ENCODE results near the gene KLHDC7B.
"Not testable (repeated sequence)": the region's sequence is repeated elsewhere in the genome, so short reads cannot be mapped to it uniquely, and the experiment has no call there.

Gene KLHDC7B

DNA sequence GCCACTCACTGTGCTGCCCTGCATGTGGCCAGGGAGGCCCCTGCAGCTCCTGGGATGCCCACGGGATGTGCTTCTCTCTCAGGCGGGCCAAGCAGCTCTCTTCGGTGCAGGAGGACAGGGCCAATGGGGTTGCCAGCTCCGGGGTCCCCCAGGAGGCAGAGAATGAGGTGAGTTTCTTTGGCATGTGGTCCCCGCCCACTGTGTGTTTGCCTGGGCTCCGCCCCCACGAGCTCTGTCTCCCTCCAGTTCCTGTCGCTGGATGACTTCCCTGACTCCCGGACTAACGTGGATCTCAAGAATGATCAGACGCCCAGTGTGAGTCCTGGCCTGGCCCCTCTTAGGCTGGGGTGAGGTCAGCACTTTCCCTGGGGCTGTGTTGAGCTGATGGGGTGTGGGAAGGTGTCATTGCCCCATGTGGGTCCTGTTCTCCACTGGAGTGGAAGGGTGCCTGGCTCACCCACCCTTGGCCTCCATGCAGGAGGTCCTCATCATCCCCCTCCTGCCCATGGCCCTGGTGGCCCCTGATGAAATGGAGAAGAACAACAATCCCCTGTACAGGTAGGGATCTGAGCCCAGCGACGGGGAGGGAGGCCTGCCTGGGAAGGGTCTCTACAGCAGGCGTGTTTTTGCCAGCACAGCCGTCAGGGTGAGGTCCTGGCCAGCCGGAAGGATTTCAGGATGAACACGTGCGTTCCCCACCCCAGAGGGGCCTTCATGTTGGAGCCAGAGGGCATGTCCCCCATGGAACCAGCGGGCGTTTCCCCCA is 28.0 kb upstream of the KLHDC7B start:
- no peak for FAIRE-seq

DNA sequence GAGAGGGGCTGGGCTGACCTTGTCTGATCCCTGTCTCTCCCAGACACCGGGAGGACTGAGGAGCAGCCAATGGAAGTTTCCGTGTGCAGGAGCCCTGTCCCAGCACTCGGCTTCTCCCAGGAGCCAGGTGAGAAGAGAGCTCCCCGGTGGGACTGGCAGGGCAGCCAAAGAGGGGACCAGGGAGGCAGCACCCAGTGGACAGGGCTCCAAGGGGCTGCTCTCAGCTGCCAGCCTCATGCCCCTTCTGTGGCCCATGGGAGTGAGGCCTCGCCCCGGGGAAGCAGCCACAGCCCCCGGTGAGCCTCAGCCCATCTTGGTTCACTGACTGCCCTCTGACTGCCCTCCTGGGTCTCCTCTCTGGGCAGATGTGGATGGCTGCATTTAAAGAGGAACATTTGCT is 27.1 kb upstream of the KLHDC7B start:
- no peak for FAIRE-seq

- FAIRE-seq: no peak
These were observed 26.5 kb upstream of the KLHDC7B start for GRCh38 chr22:50519151-50519550.

- FAIRE-seq: not testable (repeated sequence)
These were observed 25.5 kb upstream of the KLHDC7B start for GRCh38 chr22:50520184-50520583.

DNA sequence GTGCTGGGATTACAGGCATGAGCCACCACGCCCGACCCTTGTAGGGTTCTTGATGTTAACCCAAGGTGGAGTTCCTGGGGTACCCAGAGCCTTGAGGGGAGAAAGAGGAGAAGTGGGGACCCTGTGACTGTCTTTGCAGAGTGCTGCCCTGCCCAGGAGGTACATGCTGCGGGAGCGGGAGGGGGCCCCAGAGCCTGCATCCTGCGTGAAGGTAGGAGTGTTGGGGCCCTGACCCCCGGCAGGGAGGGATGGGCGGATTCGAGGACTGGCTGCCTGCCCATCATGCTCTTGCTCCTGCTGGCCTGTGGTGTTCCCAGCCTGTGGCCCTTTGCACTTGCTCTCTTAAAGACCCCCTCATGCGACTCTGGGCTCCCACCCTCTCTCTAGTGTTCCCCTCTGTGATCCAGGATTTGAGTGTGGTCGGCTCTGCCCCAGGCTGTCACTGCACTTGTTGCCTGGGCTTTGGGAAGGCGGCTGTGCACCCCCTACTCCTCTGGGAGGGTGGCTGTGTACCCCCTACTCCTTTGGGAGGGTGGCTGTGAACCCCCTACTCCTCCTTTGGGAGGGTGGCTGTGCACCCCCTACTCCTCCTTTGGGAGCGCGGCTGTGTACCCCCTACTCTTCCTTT is 24.8 kb upstream of the KLHDC7B start:
- no peak for FAIRE-seq

- FAIRE-seq: no peak
These were observed 24.0 kb upstream of the KLHDC7B start for GRCh38 chr22:50521710-50522109.

GRCh38 chr22:50522208-50522805 is 23.4 kb upstream of the KLHDC7B start:
- no peak for FAIRE-seq

GRCh38 chr22:50522806-50523438 is 22.8 kb upstream of the KLHDC7B start:
- no peak for FAIRE-seq

DNA sequence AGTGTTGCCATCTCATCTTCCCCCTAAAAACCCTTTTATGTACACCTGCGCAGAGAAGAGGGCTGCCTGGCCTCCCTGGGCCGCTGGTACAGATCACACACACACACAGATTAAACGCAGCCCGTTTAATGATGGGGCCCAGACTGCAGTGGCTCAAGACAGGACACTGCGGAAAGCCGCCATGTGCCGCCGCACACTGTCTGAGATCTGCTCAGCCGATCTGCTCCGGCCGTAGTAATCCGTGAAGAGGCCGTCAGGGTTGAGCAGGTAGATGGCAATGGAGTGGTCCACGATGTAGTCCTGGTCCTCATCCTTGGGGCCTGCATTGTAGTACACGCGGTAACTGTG is 22.3 kb upstream of the KLHDC7B start:
- no peak for FAIRE-seq

DNA sequence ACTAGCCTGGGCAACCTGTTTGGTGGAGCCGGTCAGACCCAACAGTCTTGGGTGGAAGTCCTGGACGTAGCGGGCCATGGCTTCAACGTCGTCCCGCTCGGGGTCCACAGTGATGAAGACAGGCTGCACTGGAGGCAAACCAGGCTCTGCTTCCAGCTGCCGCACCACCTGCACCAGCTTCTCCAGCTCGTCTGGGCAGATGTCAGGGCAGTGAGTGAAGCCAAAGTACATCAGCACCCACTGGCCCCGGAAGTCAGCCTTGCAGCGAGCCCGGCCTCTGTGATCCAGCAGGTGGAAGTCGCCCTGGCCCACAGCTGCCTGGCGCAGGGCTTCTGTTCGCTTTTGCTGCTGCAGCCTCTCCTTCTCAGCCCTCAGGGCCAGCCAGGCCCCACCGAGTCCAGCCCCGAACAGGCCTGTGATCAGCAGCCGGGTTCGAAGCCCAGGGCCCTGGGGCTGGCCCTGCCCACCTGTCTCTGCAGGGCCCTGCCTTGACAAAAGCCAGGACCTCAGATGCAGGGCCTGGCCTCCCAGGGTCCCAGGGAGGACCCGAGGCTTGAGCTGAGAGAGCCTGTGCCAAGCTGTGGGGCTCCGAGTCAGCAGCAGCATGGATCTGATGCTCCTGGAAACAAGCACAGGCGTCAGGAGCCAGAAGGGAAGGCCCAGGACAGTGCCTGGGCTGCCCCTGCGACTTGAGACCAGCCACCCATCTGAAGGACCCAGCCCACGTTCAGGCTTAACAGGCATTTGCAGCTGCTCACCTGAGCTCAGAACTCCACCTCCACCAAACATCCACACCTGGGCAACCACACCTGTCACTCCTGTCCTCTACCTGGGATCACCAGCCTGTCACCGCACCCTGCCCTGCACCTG is 21.7 kb upstream of the KLHDC7B start:
- no peak for FAIRE-seq

DNA sequence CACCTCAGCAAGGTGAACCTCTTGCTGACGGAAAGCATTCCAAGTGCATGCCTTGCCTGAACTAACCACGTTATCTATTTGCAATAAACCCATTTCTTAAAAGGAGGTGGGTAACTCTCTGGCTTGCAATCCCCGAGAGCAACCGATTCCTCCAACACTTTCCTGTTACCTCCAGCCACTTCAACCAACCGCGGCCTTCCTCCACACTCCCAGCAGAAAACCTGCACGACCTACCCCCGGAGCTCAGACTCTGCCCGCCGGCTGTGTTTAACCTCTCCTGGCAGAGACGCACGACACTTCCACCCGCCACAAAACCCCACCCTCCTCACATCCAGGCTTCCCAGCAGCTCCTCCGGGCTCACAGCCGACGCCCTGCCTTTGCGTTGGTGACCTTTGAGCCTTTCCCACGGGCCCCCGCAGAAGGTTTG is 21.0 kb upstream of the KLHDC7B start:
- no peak for FAIRE-seq

GRCh38 chr22:50525104-50525857 is 20.4 kb upstream of the KLHDC7B start, which contains the start of gene SCO2:
SCO2 (minus strand) TSS chr22:50525598; CDS start chr22:50524411, 1,187 bp downstream.
- FAIRE-seq: peak; percentile 50

GRCh38 chr22:50525858-50526107 is 19.9 kb upstream of the KLHDC7B start:
- no peak for FAIRE-seq

DNA sequence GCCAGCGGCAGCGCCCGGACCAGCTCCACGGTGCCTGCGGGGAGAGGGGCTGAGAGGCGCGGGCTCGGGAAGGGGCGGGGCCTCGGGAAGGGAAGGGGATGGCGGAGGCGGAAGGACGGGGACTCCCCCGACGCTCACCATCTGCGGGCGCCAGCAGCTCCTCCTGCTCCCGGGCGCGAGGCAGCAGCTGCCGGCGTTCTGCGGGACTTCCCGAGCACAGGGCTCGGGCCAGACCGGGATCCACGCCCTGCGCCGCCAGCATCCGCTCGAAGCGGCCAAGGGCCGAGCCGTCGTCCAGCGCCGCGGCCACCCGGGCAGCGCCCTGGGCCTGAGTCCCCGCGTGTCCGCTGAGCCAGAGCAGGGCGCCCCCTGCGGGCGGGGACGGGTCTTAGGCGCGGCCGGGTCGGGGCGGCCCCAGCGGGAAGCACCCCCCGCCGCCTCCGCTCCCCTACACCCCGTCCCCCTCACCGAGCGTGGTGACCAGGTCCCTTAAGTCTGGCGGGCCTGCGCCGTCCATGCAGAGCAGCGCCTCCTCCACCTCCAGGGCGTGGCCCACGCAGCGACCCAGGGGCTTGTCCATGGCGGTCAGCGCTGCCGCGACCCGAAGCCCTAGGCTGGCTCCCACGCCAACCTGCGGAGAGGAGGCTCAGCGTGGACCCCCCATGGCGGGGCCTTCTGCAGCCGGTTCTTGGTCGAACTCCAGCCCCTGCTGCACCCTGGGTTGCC is 19.4 kb upstream of the KLHDC7B start:
- no peak for FAIRE-seq

GRCh38 chr22:50526834-50527801 is 18.6 kb upstream of the KLHDC7B start:
- FAIRE-seq: no peak

DNA sequence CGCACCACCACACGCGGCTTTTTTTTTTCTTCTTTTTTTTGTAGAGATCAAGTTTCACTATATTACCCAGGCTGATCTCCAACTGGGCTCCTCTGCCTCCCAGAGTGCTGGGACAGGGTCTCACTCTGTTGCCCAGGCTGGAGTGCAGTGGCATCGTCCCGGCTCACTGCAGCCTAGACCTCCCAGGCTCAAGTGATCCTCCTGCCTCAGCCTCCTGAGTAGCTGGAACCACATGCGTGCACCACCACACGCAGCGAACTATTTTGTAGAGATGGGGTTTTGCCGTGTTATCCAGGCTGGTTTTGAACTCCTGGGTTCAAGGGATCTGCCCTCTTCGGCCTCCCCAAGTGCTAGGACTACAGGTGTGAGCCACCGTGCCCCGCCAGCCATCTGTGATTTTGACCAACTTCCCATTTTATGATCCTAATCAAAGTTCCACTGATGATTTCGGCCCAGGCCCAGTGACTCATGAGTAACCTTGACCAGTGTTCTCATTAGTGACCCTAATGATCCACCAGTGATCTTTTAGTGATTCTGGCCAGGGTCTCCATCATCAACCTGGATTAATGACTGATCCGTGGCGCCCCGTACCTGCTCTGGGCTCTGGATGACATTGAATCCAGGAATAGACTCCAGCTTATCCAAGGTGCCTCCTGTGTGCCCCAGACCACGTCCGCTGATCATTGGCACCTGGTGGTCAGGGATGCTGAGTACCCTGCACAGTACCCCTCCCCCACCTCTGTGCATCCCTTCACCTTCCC is 17.6 kb upstream of the KLHDC7B start:
- no peak for FAIRE-seq

- no peak for FAIRE-seq
These were observed 16.9 kb upstream of the KLHDC7B start for GRCh38 chr22:50528682-50529415.

DNA sequence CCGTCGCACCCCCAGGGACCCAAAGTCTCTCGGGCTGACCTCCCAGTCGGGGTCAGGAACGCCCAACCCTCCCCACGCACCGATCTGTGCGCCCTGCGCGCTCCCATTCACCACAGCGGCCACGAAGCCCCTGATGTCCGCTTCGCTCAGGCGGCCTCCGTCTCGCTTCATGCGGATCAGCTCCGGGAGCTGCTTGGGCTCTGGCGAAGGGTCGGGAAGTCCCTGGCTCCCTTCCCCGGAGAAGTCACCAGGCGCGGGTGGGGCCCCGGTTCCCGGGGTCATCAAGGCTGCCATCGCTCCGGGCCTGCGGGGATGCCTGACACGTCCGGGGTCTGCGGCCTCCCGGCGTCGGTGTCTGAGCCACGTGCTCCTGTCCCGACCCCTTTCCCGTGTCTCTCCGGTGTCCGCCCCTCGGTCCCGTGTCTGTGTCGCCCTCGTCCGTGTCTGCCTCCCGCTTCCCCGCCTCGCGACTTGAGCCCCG is 16.2 kb upstream of the KLHDC7B start:
- FAIRE-seq: no peak
